Naive thymus-derived CD4-positive, alpha-beta T cell (primary cell): Measurements from ENCODE around the gene MACROD2. TPM values are rescaled to one million over a fixed set of nuclear protein-coding genes. Genes with fewer than 3 reads are reported as not detected.
"Not testable (repeated sequence)": the region's sequence is repeated elsewhere in the genome, so short reads cannot be mapped to it uniquely, and the experiment has no call there.

Experiments
- ATAC-seq: fragments of 150-1000 bp; cut with Tn5 transposase; 2 replicates; pipeline ENCODE4 v1.10.0; 2021; ENCODE audit warnings: mild to moderate bottlenecking, moderate library complexity
- CTCF ChIA-PET: fragments of 350-600 bp; sonication (Branson Sonifier 250); formaldehyde crosslinking; loops from one replicate; lab custom pipeline; 2021; ENCODE audit warnings: antibody characterized with exemption; lab: Charles Lee
- POLR2A ChIA-PET: fragments of 350-600 bp; sonication (Branson Sonifier 250); formaldehyde crosslinking; loops from one replicate; lab custom pipeline; 2021; ENCODE audit warnings: antibody characterized with exemption, inconsistent platforms; lab: Charles Lee
- DNase-seq, 9 donors: peaks; one replicate each; pipeline versions ENCODE4 v3.0.0 to v3.0.0-alpha.2; 2020 to 2022; ENCODE audit warnings: mixed read lengths in 1 of 9
- H3K27ac ChIP-seq: one replicate; pipeline ENCODE4 v1.7.0; 2013; ENCODE audit warnings: mild to moderate bottlenecking, low read depth, low read length, moderate library complexity
- H3K27me3 ChIP-seq, 2 donors: one replicate each; pipeline ENCODE4 v1.7.0; 2013; ENCODE audit warnings: low read length in 2 of 2, mild to moderate bottlenecking in 2 of 2, moderate library complexity in 2 of 2; ENCODE audit not compliant: control insufficient read depth in 2 of 2, insufficient read depth in 2 of 2
- H3K36me3 ChIP-seq, 3 experiments: 1 replicate in 2 of 3; 2 replicates in 1 of 3; pipeline ENCODE4 v1.7.0; 2013; ENCODE audit warnings: low read length in 3 of 3, mild to moderate bottlenecking in 3 of 3, moderate library complexity in 1 of 3; ENCODE audit not compliant: insufficient read depth in 3 of 3, control insufficient read depth in 2 of 3
- H3K4me1 ChIP-seq, 2 donors: one replicate each; pipeline ENCODE4 v1.7.0; 2013; ENCODE audit warnings: low read length in 2 of 2, mild to moderate bottlenecking in 2 of 2, moderate library complexity in 1 of 2; ENCODE audit not compliant: control insufficient read depth in 2 of 2, insufficient read depth in 2 of 2
- H3K4me3 ChIP-seq: 2 replicates; pipeline ENCODE4 v1.7.0; 2013; ENCODE audit warnings: mild to moderate bottlenecking, low read length
- H3K9me3 ChIP-seq, 3 experiments: 1 replicate in 2 of 3; 2 replicates in 1 of 3; pipeline ENCODE4 v1.7.0; 2013; ENCODE audit warnings: low read length in 3 of 3; ENCODE audit not compliant: control insufficient read depth in 2 of 3
- H3K27ac Mint-ChIP-seq, 9 donors: one replicate each; pipeline ENCODE4 v1.8.0; 2020 to 2022; ENCODE audit warnings: mixed read lengths in 9 of 9, mild to moderate bottlenecking in 8 of 9, moderate library complexity in 5 of 9, inconsistent platforms in 2 of 9
- H3K27me3 Mint-ChIP-seq, 5 donors: one replicate each; pipeline ENCODE4 v1.8.0; 2021 to 2022; ENCODE audit warnings: mixed read lengths in 5 of 5, mild to moderate bottlenecking in 1 of 5
- H3K36me3 Mint-ChIP-seq, 5 donors: one replicate each; pipeline ENCODE4 v1.8.0; 2020 to 2022; ENCODE audit warnings: mixed read lengths in 5 of 5, mild to moderate bottlenecking in 3 of 5, inconsistent platforms in 1 of 5
- H3K4me1 Mint-ChIP-seq, 7 donors: one replicate each; pipeline ENCODE4 v1.8.0; 2020 to 2022; ENCODE audit warnings: mixed read lengths in 7 of 7, mild to moderate bottlenecking in 3 of 7, inconsistent platforms in 1 of 7
- H3K4me3 Mint-ChIP-seq, 10 donors: one replicate each; pipeline ENCODE4 v1.8.0; 2020 to 2022; ENCODE audit warnings: mild to moderate bottlenecking in 10 of 10, mixed read lengths in 10 of 10, moderate library complexity in 6 of 10, inconsistent platforms in 2 of 10
- H3K9me3 Mint-ChIP-seq, 11 donors: one replicate each; pipeline ENCODE4 v1.8.0; 2020 to 2022; ENCODE audit warnings: mixed read lengths in 11 of 11, mild to moderate bottlenecking in 4 of 11, inconsistent platforms in 1 of 11, moderate library complexity in 1 of 11
- intact Hi-C, 2 donors: fragments of 100-400 bp; cut with micrococcal nuclease; formaldehyde crosslinking; loops; one replicate each; pipeline ENCODE4 v1.15.1; 2023
- polyA plus RNA-seq, 2 donors: library from polyadenylated mRNA; unstranded; fragments of 300-500 nt; fragmentation: Illumina TruSeq; gene quantifications; one replicate each; pipeline ENCODE4 v1.2.3, GENCODE V29; 2021
- total RNA-seq, 6 experiments: library from RNA in 5 of 6; stranded (reverse) in 5 of 6; gene quantifications; 1 replicate in 5 of 6; 2 replicates in 1 of 6; pipeline ENCODE4 v1.2.3 and lab custom pipeline; 2021 to 2026

MACROD2 gene
- total and polyA plus RNA-seq, 7 experiments from 2014 or later: 0.27 to 0.86 (median 0.34) TPM; not detected in 4

- POLR2A ChIA-PET, H3K9me3 Mint-ChIP-seq, H3K4me1 Mint-ChIP-seq, H3K27ac ChIP-seq, H3K4me1 ChIP-seq, H3K4me3 ChIP-seq, intact Hi-C loops, H3K36me3 Mint-ChIP-seq, H3K36me3 ChIP-seq, H3K27ac Mint-ChIP-seq, ATAC-seq, CTCF ChIA-PET, H3K9me3 ChIP-seq, H3K4me3 Mint-ChIP-seq, H3K27me3 ChIP-seq, DNase-seq, H3K27me3 Mint-ChIP-seq: not testable (repeated sequence)
Observed at GRCh38 chr20:15016875-15017274, 1021.6 kb downstream of the MACROD2 start.

GRCh38 chr20:15018966-15019365 lies 1023.6 kb downstream of the MACROD2 start:
- H3K4me3 ChIP-seq: no peak overlapping the region
- Mint-ChIP-seq H3K27ac (no peak overlapping the region), H3K4me3 (no peak overlapping the region), H3K4me1 (no peaks in the 10 kb centered on the region), H3K9me3 (peaks cover 0 to 8% (median 0%) of the 10 kb centered on the region in 11 donors), H3K36me3 (no peaks in the 10 kb centered on the region), H3K27me3 (no peaks in the 10 kb centered on the region)
- H3K9me3 ChIP-seq: no peaks in the 10 kb centered on the region
- CTCF ChIA-PET: no interaction called here
- intact Hi-C loops: no loop called here
- no peak overlapping the region for H3K27ac ChIP-seq
- no peaks in the 10 kb centered on the region for H3K4me1 ChIP-seq
- no peaks in the 10 kb centered on the region for H3K36me3 ChIP-seq
- H3K27me3 ChIP-seq: no peaks in the 10 kb centered on the region
- POLR2A ChIA-PET: no interaction called here
- ATAC-seq (no peak), DNase-seq (no peak)

GRCh38 chr20:15020845-15021244 lies 1025.5 kb downstream of the MACROD2 start:
- Mint-ChIP-seq H3K4me1 (no peaks in the 10 kb centered on the region), H3K9me3 (peaks cover 0 to 8% (median 1%) of the 10 kb centered on the region in 11 donors), H3K36me3 (no peaks in the 10 kb centered on the region), H3K27me3 (no peaks in the 10 kb centered on the region), H3K27ac (no peak overlapping the region), H3K4me3 (no peak overlapping the region)
- no peak overlapping the region for H3K27ac ChIP-seq
- no peaks in the 10 kb centered on the region for H3K9me3 ChIP-seq
- no peaks in the 10 kb centered on the region for H3K27me3 ChIP-seq
- H3K36me3 ChIP-seq: no peaks in the 10 kb centered on the region
- no peak for DNase-seq
- CTCF ChIA-PET: no interaction called here
- POLR2A ChIA-PET: no interaction called here
- no peak for ATAC-seq
- intact Hi-C loops: no loop called here
- H3K4me1 ChIP-seq: no peaks in the 10 kb centered on the region
- H3K4me3 ChIP-seq: no peak overlapping the region

DNA sequence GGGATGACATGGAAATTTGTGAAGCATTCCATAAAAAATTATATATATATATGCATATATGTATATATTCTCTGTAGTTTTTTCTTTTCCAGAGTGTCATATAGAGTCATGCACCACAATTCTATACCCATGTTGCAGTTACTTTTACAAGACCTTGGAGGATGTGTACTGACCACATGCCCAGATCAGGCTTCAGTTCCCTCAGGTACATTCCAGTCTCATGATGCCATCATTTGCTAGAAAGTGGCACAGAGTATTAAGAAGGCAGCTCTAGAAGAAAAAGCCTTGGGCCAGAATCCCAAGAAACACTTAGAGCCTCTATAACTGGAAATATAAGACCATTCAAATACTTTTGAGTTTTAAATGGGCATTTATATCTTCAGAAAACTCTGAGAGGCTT lies 1027.6 kb downstream of the MACROD2 start:
- POLR2A ChIA-PET: no interaction called here

GRCh38 chr20:15026759-15027158 lies 1031.4 kb downstream of the MACROD2 start:
- intact Hi-C loops: no loop called here
- ChIA-PET POLR2A (no interaction called here), CTCF (no interaction called here)
- Histone ChIP-seq H3K36me3 (no peaks in the 10 kb centered on the region), H3K27me3 (no peaks in the 10 kb centered on the region), H3K27ac (no peak overlapping the region), H3K4me1 (no peaks in the 10 kb centered on the region), H3K9me3 (no peaks in the 10 kb centered on the region), H3K4me3 (no peak overlapping the region)
- no peak for ATAC-seq
- no peak overlapping the region for H3K27ac Mint-ChIP-seq
- H3K4me1 Mint-ChIP-seq: no peaks in the 10 kb centered on the region
- peaks cover 0 to 11% (median 4%) of the 10 kb centered on the region in 11 donors for H3K9me3 Mint-ChIP-seq
- no peaks in the 10 kb centered on the region for H3K36me3 Mint-ChIP-seq
- H3K4me3 Mint-ChIP-seq: no peak overlapping the region
- no peak for DNase-seq
- H3K27me3 Mint-ChIP-seq: no peaks in the 10 kb centered on the region

More for the DNA sequence above, 1027.6 kb downstream of the MACROD2 start:
- Mint-ChIP-seq H3K27me3 (no peaks in the 10 kb centered on the region), H3K36me3 (no peaks in the 10 kb centered on the region), H3K27ac (no peak overlapping the region), H3K9me3 (peaks cover 0 to 9% (median 0%) of the 10 kb centered on the region in 11 donors), H3K4me3 (no peak overlapping the region), H3K4me1 (no peaks in the 10 kb centered on the region)
- intact Hi-C loops: no loop called here
- H3K27me3 ChIP-seq: no peaks in the 10 kb centered on the region
- H3K36me3 ChIP-seq: no peaks in the 10 kb centered on the region
- no peak overlapping the region for H3K4me3 ChIP-seq
- CTCF ChIA-PET: no interaction called here
- no peak for DNase-seq
- no peaks in the 10 kb centered on the region for H3K9me3 ChIP-seq
- no peaks in the 10 kb centered on the region for H3K4me1 ChIP-seq
- no peak for ATAC-seq
- no peak overlapping the region for H3K27ac ChIP-seq

- Mint-ChIP-seq H3K9me3 (peaks cover 0 to 11% (median 4%) of the 10 kb centered on the region in 11 donors), H3K4me3 (no peak overlapping the region), H3K4me1 (no peaks in the 10 kb centered on the region), H3K27ac (no peak overlapping the region), H3K36me3 (no peaks in the 10 kb centered on the region), H3K27me3 (no peaks in the 10 kb centered on the region)
- ATAC-seq: no peak
- Histone ChIP-seq H3K27me3 (no peaks in the 10 kb centered on the region), H3K36me3 (no peaks in the 10 kb centered on the region), H3K4me1 (no peaks in the 10 kb centered on the region), H3K4me3 (no peak overlapping the region), H3K9me3 (no peaks in the 10 kb centered on the region), H3K27ac (no peak overlapping the region)
- DNase-seq: no peak
- intact Hi-C loops: no loop called here
- ChIA-PET POLR2A (no interaction called here), CTCF (no interaction called here)
Observed at GRCh38 chr20:15030826-15031225, 1035.5 kb downstream of the MACROD2 start.

GRCh38 chr20:15031546-15032351 lies 1036.4 kb downstream of the MACROD2 start:
- Mint-ChIP-seq H3K27ac (no peak overlapping the region), H3K36me3 (no peaks in the 10 kb centered on the region), H3K27me3 (no peaks in the 10 kb centered on the region), H3K4me1 (no peaks in the 10 kb centered on the region), H3K9me3 (peaks cover 0 to 11% (median 4%) of the 10 kb centered on the region in 11 donors), H3K4me3 (no peak overlapping the region)
- intact Hi-C loops: no loop called here
- DNase-seq (no peak), ATAC-seq (no peak)
- Histone ChIP-seq H3K36me3 (no peaks in the 10 kb centered on the region), H3K9me3 (no peaks in the 10 kb centered on the region), H3K4me1 (no peaks in the 10 kb centered on the region), H3K27me3 (no peaks in the 10 kb centered on the region), H3K27ac (no peak overlapping the region), H3K4me3 (no peak overlapping the region)
- ChIA-PET POLR2A (no interaction called here), CTCF (no interaction called here)
